HepG2 (cell line): ENCODE data around the gene CXADR. TPM values are rescaled to one million over a fixed set of nuclear protein-coding genes. Genes with fewer than 3 reads are reported as not detected.
A peak's percentile ranks its signal among the peaks of the same experiment; 100 is the strongest.

Experiments used
- ARID2 ChIP-seq: sonication (generic); formaldehyde crosslinking; IDR thresholded peaks from 2 replicates; pipeline ENCODE4 v1.8.1; 2022; ENCODE audit warnings: mild to moderate bottlenecking, missing genetic modification reagents, borderline replicate concordance
- CREB1 ChIP-seq, 2 experiments: fragments of 450-650 bp in 1 of 2; IDR thresholded peaks; 2 replicates each; pipeline ENCODE4 v1.6.1; 2016 to 2017; ENCODE audit warnings: control low read depth in 1 of 2, mild to moderate bottlenecking in 1 of 2, missing compliant biosample characterization in 1 of 2, missing genetic modification characterization in 1 of 2
- FOXA1 ChIP-seq, 2 experiments: fragments of 450-650 bp in 1 of 2; sonication (generic) in 1 of 2; formaldehyde crosslinking in 1 of 2; IDR thresholded peaks; 2 replicates each; pipeline versions ENCODE4 v1.4.0 to v1.6.1; 2016 to 2020; ENCODE audit warnings: missing genetic modification reagents in 1 of 2
- IRX3 ChIP-seq: sonication (generic); formaldehyde crosslinking; IDR thresholded peaks from 2 replicates; pipeline ENCODE4 v1.8.1; 2023; ENCODE audit warnings: mild to moderate bottlenecking, low read depth, missing genetic modification reagents, borderline replicate concordance
- MAFF ChIP-seq: IDR thresholded peaks from 2 replicates; pipeline ENCODE4 v1.6.1; 2011; ENCODE audit warnings: low read depth, low read length, improper control_type of control experiment
- MEIS1 ChIP-seq: sonication (generic); formaldehyde crosslinking; IDR thresholded peaks from 2 replicates; pipeline ENCODE4 v1.9.0; 2021; ENCODE audit warnings: mild to moderate bottlenecking, missing genetic modification reagents, moderate library complexity, borderline replicate concordance
- NR0B2 ChIP-seq: sonication (generic); formaldehyde crosslinking; IDR thresholded peaks from 2 replicates; pipeline ENCODE4 v1.4.0; 2020; ENCODE audit warnings: mild to moderate bottlenecking, missing genetic modification reagents
- NR2F2 ChIP-seq: IDR thresholded peaks from 2 replicates; pipeline ENCODE4 v1.6.1; 2012; ENCODE audit warnings: low read depth, inconsistent platforms, borderline replicate concordance
- ONECUT2 ChIP-seq: sonication (generic); formaldehyde crosslinking; IDR thresholded peaks from 2 replicates; pipeline ENCODE4 v1.4.0; 2020; ENCODE audit warnings: missing genetic modification reagents
- PRPF4 ChIP-seq: fragments of 200-400 bp; formaldehyde crosslinking; IDR thresholded peaks from 2 replicates; pipeline ENCODE4 v1.6.1; 2016; ENCODE audit warnings: low read length, low read depth; ENCODE audit not compliant: poor library complexity, severe bottlenecking
- RBFOX2 ChIP-seq: fragments of 200-400 bp; formaldehyde crosslinking; IDR thresholded peaks from 2 replicates; pipeline ENCODE4 v1.6.1; 2017; ENCODE audit warnings: low read depth, mild to moderate bottlenecking, low read length
- SP5 ChIP-seq: IDR thresholded peaks from 2 replicates; pipeline ENCODE4 v1.6.1; 2016; ENCODE audit warnings: low read depth, borderline replicate concordance
- THAP11 ChIP-seq: IDR thresholded peaks from 2 replicates; pipeline ENCODE4 v1.6.1; 2016; ENCODE audit warnings: missing biosample characterization, missing genetic modification reagents
- ZBTB46 ChIP-seq: sonication (generic); formaldehyde crosslinking; IDR thresholded peaks from 2 replicates; pipeline ENCODE4 v1.4.0; 2020; ENCODE audit warnings: mild to moderate bottlenecking, missing genetic modification reagents, borderline replicate concordance
- ZFP1 ChIP-seq: IDR thresholded peaks from 2 replicates; pipeline ENCODE4 v1.6.1; 2016
- ZKSCAN8 ChIP-seq: IDR thresholded peaks from 2 replicates; pipeline ENCODE4 v1.6.1; 2016; ENCODE audit warnings: borderline replicate concordance, missing genetic modification reagents, missing compliant biosample characterization
- ZNF230 ChIP-seq: sonication (generic); formaldehyde crosslinking; IDR thresholded peaks from 2 replicates; pipeline ENCODE4 v1.4.0; 2020; ENCODE audit warnings: mild to moderate bottlenecking, missing genetic modification reagents
- ZNF414 ChIP-seq: sonication (generic); formaldehyde crosslinking; IDR thresholded peaks from 2 replicates; pipeline ENCODE4 v1.5.0; 2020; ENCODE audit warnings: missing genetic modification reagents
- ZNF782 ChIP-seq: sonication (generic); formaldehyde crosslinking; IDR thresholded peaks from 2 replicates; pipeline ENCODE4 v1.4.0; 2020; ENCODE audit warnings: missing genetic modification reagents, mild to moderate bottlenecking, borderline replicate concordance
- ZSCAN5A ChIP-seq: sonication (generic); formaldehyde crosslinking; IDR thresholded peaks from 2 replicates; pipeline ENCODE4 v1.8.0; 2022; ENCODE audit warnings: mild to moderate bottlenecking, missing genetic modification reagents, borderline replicate concordance
- polyA plus RNA-seq, 8 experiments: library from polyadenylated mRNA; depleted of rRNA in 3 of 8; stranded (reverse) in 7 of 8; unstranded in 1 of 8; fragments of >200 nt; fragmentation: Illumina TruSeq in 4 of 8; extraction: Trizol in 4 of 8; gene quantifications; 2 replicates each; pipeline versions ENCODE4 v1.2.1 to v1.2.3, GENCODE V29; 2011 to 2016; ENCODE audit warnings: low read depth in 4 of 8, missing spikeins in 1 of 8, mixed read lengths in 1 of 8; ENCODE audit not compliant: insufficient read depth in 1 of 8
- total RNA-seq, 5 experiments: library from RNA; depleted of rRNA; stranded (reverse); fragments of >200 nt; fragmentation: Illumina TruSeq; extraction: Trizol; gene quantifications; 2 replicates each; pipeline ENCODE4 v1.2.3, GENCODE V29; 2016; ENCODE audit warnings: low read depth in 1 of 5
- TF ChIP-seq, protein P1 (sequence below), 2 experiments: IDR thresholded peaks; 2 replicates each; pipeline ENCODE4 v1.6.1; 2011 to 2012; ENCODE audit warnings: low read length in 2 of 2, borderline replicate concordance in 1 of 2, low read depth in 1 of 2, mild to moderate bottlenecking in 1 of 2, moderate library complexity in 1 of 2

Gene CXADR
- total and polyA plus RNA-seq, 2 of the 13 experiments (the other 11 are each of a cell fraction or from before 2014, with no cell fraction given), result 86.8 to 110 TPM

GRCh38 chr21:17542371-17543011, 29.6 kb downstream of the CXADR start (continued):
- TF ChIP-seq ZKSCAN8 (0 out of 2 replicates have a peak, but pooled peaks have one; percentile 55), ZFP1 (no peak), CREB1 (IDR thresholded peaks at IDR 0.05) (no peak), CREB1 (CRISPR knock-in tag; IDR thresholded peaks at IDR 0.05) (peak; percentile 61), ZNF414 (CRISPR knock-in tag) (peak; percentile 71; the same call in 1 of the 2 replicates), MAFF (no peak), NR2F2 (peak; percentile 83), ZNF230 (CRISPR knock-in tag) (no peak), THAP11 (CRISPR knock-in tag) (peak; percentile 22; the same call in 1 of the 2 replicates), SP5 (CRISPR knock-in tag) (peak; percentile 79), ARID2 (no peak), FOXA1 (IDR thresholded peaks at IDR 0.05) (no peak), FOXA1 (CRISPR knock-in tag; IDR thresholded peaks at IDR 0.05) (peak; percentile 87), ZBTB46 (CRISPR knock-in tag) (no peak), RBFOX2 (no peak), ONECUT2 (CRISPR knock-in tag) (0 out of 2 replicates have a peak, but pooled peaks have one; percentile 18), ZNF782 (CRISPR knock-in tag) (no peak), NR0B2 (CRISPR knock-in tag) (no peak), ZSCAN5A (CRISPR knock-in tag) (peak; percentile 29; the same call in 1 of the 2 replicates), MEIS1 (CRISPR knock-in tag) (peak; percentile 81; the same call in 1 of the 2 replicates), PRPF4 (no peak), IRX3 (CRISPR knock-in tag) (no peak)
- TF ChIP-seq, protein P1, sequence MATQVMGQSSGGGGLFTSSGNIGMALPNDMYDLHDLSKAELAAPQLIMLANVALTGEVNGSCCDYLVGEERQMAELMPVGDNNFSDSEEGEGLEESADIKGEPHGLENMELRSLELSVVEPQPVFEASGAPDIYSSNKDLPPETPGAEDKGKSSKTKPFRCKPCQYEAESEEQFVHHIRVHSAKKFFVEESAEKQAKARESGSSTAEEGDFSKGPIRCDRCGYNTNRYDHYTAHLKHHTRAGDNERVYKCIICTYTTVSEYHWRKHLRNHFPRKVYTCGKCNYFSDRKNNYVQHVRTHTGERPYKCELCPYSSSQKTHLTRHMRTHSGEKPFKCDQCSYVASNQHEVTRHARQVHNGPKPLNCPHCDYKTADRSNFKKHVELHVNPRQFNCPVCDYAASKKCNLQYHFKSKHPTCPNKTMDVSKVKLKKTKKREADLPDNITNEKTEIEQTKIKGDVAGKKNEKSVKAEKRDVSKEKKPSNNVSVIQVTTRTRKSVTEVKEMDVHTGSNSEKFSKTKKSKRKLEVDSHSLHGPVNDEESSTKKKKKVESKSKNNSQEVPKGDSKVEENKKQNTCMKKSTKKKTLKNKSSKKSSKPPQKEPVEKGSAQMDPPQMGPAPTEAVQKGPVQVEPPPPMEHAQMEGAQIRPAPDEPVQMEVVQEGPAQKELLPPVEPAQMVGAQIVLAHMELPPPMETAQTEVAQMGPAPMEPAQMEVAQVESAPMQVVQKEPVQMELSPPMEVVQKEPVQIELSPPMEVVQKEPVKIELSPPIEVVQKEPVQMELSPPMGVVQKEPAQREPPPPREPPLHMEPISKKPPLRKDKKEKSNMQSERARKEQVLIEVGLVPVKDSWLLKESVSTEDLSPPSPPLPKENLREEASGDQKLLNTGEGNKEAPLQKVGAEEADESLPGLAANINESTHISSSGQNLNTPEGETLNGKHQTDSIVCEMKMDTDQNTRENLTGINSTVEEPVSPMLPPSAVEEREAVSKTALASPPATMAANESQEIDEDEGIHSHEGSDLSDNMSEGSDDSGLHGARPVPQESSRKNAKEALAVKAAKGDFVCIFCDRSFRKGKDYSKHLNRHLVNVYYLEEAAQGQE (IDR thresholded peaks at IDR 0.05; ENCODE audit: borderline replicate concordance in 1 of 2, low read depth in 1 of 2, low read length in 2 of 2), result no peak
